ENCODE measurements around the gene ENHO.

DNA sequence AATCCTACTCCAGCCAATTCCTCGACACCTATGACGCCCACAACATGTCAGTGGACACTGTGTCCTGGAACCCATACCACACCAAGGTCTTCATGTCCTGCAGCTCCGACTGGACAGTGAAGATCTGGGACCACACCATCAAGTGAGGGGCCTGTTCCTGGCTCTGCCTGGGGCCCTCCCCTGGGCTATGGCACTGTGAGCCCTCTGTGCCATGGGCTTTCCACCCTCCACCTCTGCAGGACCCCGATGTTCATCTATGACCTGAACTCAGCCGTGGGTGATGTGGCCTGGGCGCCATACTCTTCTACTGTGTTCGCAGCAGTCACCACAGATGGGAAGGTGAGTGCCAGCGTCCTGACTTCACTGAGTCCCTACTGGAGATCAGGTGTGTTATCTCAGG is 8.4 kb downstream of the ENHO start:
- TF ChIP-seq, protein P1, sequence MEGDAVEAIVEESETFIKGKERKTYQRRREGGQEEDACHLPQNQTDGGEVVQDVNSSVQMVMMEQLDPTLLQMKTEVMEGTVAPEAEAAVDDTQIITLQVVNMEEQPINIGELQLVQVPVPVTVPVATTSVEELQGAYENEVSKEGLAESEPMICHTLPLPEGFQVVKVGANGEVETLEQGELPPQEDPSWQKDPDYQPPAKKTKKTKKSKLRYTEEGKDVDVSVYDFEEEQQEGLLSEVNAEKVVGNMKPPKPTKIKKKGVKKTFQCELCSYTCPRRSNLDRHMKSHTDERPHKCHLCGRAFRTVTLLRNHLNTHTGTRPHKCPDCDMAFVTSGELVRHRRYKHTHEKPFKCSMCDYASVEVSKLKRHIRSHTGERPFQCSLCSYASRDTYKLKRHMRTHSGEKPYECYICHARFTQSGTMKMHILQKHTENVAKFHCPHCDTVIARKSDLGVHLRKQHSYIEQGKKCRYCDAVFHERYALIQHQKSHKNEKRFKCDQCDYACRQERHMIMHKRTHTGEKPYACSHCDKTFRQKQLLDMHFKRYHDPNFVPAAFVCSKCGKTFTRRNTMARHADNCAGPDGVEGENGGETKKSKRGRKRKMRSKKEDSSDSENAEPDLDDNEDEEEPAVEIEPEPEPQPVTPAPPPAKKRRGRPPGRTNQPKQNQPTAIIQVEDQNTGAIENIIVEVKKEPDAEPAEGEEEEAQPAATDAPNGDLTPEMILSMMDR (IDR thresholded peaks at IDR 0.05 in 8 of 11, conservative IDR thresholded peaks at IDR 0.05 in 3 of 11) = no peak
- TF ChIP-seq POLR2A (IDR thresholded peaks at IDR 0.05) (no peak), POLR2AphosphoS5 (IDR thresholded peaks at IDR 0.05) (no peak)
